PC-3 (cell line): ENCODE data around the gene DNAJB9. TPM values are rescaled to one million over a fixed set of nuclear protein-coding genes. Genes with fewer than 3 reads are reported as not detected.

Experiments
- ATAC-seq: fragments of 200-7000 bp; cut with Tn5 transposase; 2 replicates; pipeline ENCODE4 v1.9.1; 2020; ENCODE audit warnings: mild to moderate bottlenecking, moderate library complexity
- BruUV-seq: library from RNA; stranded (reverse); fragments of 400-500 nt; replicated peaks from 2 replicates; lab custom pipeline; 2021; lab: Mats Ljungman, UMichigan
- CTCF ChIA-PET: fragments of 300-600 bp; sonication (Branson Sonifier 250); formaldehyde crosslinking; loops from one replicate; lab custom pipeline; 2022; ENCODE audit warnings: antibody characterized with exemption; lab: Charles Lee
- POLR2A ChIA-PET: fragments of 300-600 bp; sonication (Branson Sonifier 250); formaldehyde crosslinking; loops from one replicate; lab custom pipeline; 2022; ENCODE audit warnings: antibody characterized with exemption; ENCODE audit not compliant: unreplicated experiment; lab: Charles Lee
- DNase-seq: peaks from one replicate; pipeline ENCODE4 v3.0.0-alpha.2; 2015
- H2AFZ ChIP-seq: fragments of 300-600 bp; sonication (generic); 2 replicates; pipeline ENCODE4 v1.6.0; 2016; ENCODE audit warnings: antibody characterized with exemption, low read length
- H3F3A ChIP-seq: fragments of 300-600 bp; sonication (generic); one replicate; pipeline ENCODE4 v1.6.0; 2017; ENCODE audit warnings: antibody characterized with exemption, low read length, control low read depth, mild to moderate bottlenecking; ENCODE audit not compliant: unreplicated experiment
- H3K27ac ChIP-seq: fragments of 300-600 bp; sonication (generic); 2 replicates; pipeline ENCODE4 v1.5.1; 2016; ENCODE audit warnings: mild to moderate bottlenecking, low read length
- H3K27me3 ChIP-seq: fragments of 300-600 bp; sonication (generic); 2 replicates; pipeline ENCODE4 v1.6.1; 2016; ENCODE audit warnings: low read length, mixed read lengths
- H3K36me3 ChIP-seq: fragments of 300-600 bp; sonication (generic); 2 replicates; pipeline ENCODE4 v1.6.1; 2016; ENCODE audit warnings: low read depth, mixed run types, low read length, mixed read lengths
- H3K4me1 ChIP-seq: fragments of 300-600 bp; sonication (generic); 2 replicates; pipeline ENCODE4 v1.5.1; 2016; ENCODE audit warnings: low read length; ENCODE audit not compliant: insufficient read depth
- H3K4me2 ChIP-seq: fragments of 300-600 bp; sonication (generic); 2 replicates; pipeline ENCODE4 v1.6.0; 2016; ENCODE audit warnings: low read length
- H3K4me3 ChIP-seq: fragments of 300-600 bp; sonication (generic); 2 replicates; pipeline ENCODE4 v1.5.1; 2016; ENCODE audit warnings: mild to moderate bottlenecking, low read length, mixed read lengths
- H3K79me2 ChIP-seq: fragments of 300-600 bp; sonication (generic); 2 replicates; pipeline ENCODE4 v1.6.1; 2017; ENCODE audit warnings: low read length, mixed read lengths
- H3K9ac ChIP-seq: fragments of 300-600 bp; sonication (generic); 2 replicates; pipeline ENCODE4 v1.6.0; 2016; ENCODE audit warnings: mild to moderate bottlenecking, low read length
- H3K9me2 ChIP-seq: fragments of 300-600 bp; sonication (generic); replicated peaks from 2 replicates; pipeline ENCODE4 v1.6.1; 2016; ENCODE audit warnings: mixed run types, low read length, mixed read lengths
- H3K9me3 ChIP-seq: fragments of 300-600 bp; sonication (generic); 2 replicates; pipeline ENCODE4 v1.6.1; 2016; ENCODE audit warnings: low read length, mixed read lengths
- H4K20me1 ChIP-seq: fragments of 300-600 bp; sonication (generic); 2 replicates; pipeline ENCODE4 v1.6.1; 2016; ENCODE audit warnings: low read length, mixed read lengths
- EZH2 ChIP-seq: fragments of 300-600 bp; sonication (generic); IDR thresholded peaks from one replicate; pipeline ENCODE4 v1.6.1; 2017; ENCODE audit warnings: antibody characterized with exemption, mild to moderate bottlenecking, low read length; ENCODE audit not compliant: unreplicated experiment
- EZH2phosphoT487 ChIP-seq: fragments of 300-600 bp; sonication (generic); IDR thresholded peaks from 2 replicates; pipeline ENCODE4 v1.6.1; 2018; ENCODE audit warnings: mild to moderate bottlenecking, antibody characterized with exemption, low read length, borderline replicate concordance
- intact Hi-C: fragments of 100-400 bp; cut with micrococcal nuclease; formaldehyde crosslinking; loops from 2 replicates; pipeline ENCODE4 v1.9.0; 2023
- total RNA-seq: library from RNA; depleted of rRNA; stranded (reverse); fragments of >200 nt; gene quantifications from 2 replicates; pipeline ENCODE4 v1.2.3, GENCODE V29; 2014
- TF ChIP-seq, protein P1 (sequence below): fragments of 300-600 bp; sonication (generic); conservative IDR thresholded peaks from 2 replicates; pipeline ENCODE4 v1.5.1; 2017; ENCODE audit warnings: antibody characterized with exemption, low read depth, mild to moderate bottlenecking, low read length

The DNAJB9 gene
- total RNA-seq, 1 experiment from 2014 or later: 24.0 TPM

DNA sequence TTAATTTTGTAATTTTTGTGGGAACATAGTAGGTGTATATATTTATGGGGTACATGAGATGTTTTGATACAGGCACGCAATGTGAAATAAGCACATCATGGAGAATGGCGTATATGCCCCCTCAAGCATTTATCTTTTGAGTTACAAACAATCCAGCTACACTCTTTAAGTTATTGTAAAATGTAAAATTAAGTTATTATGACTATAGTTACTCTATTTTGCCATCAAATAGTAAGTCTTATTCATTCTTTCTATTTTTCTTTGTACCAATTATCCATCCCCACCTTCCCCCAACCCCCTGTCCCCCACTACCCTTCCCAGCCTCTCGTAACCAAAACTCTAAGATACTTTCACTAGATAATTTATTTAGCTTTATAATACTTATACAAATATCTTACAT is 36.0 kb upstream of the DNAJB9 start:
- no peaks in the 10 kb centered on the region for H3K9me3 ChIP-seq
- H3K4me2 ChIP-seq: no peak overlapping the region
- DNase-seq (no peak), ATAC-seq (no peak)
- no peak overlapping the region for H3K9ac ChIP-seq
- BruUV-seq: no TSS peak
- H3K79me2 ChIP-seq: no peaks in the 10 kb centered on the region
- CTCF ChIA-PET: no interaction called here
- no peak overlapping the region for H2AFZ ChIP-seq
- peaks cover 10% of the 10 kb centered on the region for H3K4me1 ChIP-seq
- H3F3A ChIP-seq: no peaks in the 10 kb centered on the region
- POLR2A ChIA-PET: interaction anchor here (0.6 kb wide), 1 partner anchor 1331 kb away, joined by 4 read pairs; no protein-coding TSS in a partner anchor
- intact Hi-C loops: no loop called here
- no peaks in the 10 kb centered on the region for H3K9me2 ChIP-seq
- no peak for TF ChIP-seq EZH2
- no peaks in the 10 kb centered on the region for H3K27me3 ChIP-seq
- H3K27ac ChIP-seq: no peak overlapping the region
- no peaks in the 10 kb centered on the region for H4K20me1 ChIP-seq
- no peaks in the 10 kb centered on the region for H3K36me3 ChIP-seq
- no peak overlapping the region for H3K4me3 ChIP-seq

DNA sequence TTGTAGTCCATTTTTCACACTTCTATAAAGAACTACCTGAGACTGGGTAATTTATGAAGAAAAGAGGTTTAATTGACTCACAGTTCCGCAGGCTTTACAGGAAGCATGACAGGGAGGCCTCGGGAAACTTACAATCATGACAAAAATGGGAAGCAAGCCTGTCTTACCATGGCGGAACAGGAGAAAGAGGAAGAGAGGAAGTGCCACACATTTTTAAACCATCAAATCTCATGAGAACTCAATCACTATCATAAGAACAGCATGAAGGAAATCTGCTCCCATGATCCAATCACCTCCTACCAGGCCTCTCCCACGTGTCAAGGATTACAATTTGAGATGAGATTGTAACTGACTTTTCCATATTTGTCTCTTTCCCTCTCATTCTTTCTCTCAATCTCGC is 34.4 kb upstream of the DNAJB9 start:
- CTCF ChIA-PET: no interaction called here
- H3F3A ChIP-seq: no peaks in the 10 kb centered on the region
- TF ChIP-seq EZH2 (no peak), EZH2phosphoT487 (no peak)
- TF ChIP-seq, protein P1, sequence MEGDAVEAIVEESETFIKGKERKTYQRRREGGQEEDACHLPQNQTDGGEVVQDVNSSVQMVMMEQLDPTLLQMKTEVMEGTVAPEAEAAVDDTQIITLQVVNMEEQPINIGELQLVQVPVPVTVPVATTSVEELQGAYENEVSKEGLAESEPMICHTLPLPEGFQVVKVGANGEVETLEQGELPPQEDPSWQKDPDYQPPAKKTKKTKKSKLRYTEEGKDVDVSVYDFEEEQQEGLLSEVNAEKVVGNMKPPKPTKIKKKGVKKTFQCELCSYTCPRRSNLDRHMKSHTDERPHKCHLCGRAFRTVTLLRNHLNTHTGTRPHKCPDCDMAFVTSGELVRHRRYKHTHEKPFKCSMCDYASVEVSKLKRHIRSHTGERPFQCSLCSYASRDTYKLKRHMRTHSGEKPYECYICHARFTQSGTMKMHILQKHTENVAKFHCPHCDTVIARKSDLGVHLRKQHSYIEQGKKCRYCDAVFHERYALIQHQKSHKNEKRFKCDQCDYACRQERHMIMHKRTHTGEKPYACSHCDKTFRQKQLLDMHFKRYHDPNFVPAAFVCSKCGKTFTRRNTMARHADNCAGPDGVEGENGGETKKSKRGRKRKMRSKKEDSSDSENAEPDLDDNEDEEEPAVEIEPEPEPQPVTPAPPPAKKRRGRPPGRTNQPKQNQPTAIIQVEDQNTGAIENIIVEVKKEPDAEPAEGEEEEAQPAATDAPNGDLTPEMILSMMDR: no peak
- H3K36me3 ChIP-seq: no peaks in the 10 kb centered on the region
- BruUV-seq: no TSS peak
- H4K20me1 ChIP-seq: no peaks in the 10 kb centered on the region
- H3K9me3 ChIP-seq: no peaks in the 10 kb centered on the region
- ATAC-seq: no peak
- no peak for DNase-seq
- no peaks in the 10 kb centered on the region for H3K79me2 ChIP-seq
- no peak overlapping the region for H3K4me3 ChIP-seq
- no peak overlapping the region for H3K27ac ChIP-seq
- H3K4me1 ChIP-seq: no peaks in the 10 kb centered on the region
- H3K9me2 ChIP-seq: no peaks in the 10 kb centered on the region
- no peak overlapping the region for H2AFZ ChIP-seq
- H3K27me3 ChIP-seq: no peaks in the 10 kb centered on the region
- POLR2A ChIA-PET: no interaction called here
- H3K9ac ChIP-seq: no peak overlapping the region
- no peak overlapping the region for H3K4me2 ChIP-seq
- intact Hi-C loops: no loop called here

DNA sequence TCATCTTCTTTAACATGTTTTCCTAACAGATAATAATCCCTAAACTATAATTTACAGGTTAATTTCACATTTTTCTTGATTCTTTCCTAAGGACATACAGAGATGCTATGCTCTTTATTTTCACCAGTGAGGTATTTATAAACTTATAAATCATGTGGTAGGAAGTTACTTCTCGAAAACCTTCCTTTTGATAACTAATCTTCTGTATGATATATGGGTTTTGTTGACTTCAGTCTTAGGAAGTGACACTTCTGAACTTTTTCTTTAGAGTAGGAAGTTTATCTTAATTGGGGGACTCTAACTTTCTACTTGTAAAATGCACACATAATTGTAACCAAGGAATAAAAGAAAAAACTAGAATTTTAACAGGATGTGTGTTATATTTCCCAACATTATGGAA is 33.9 kb upstream of the DNAJB9 start:
- Histone ChIP-seq H2AFZ (no peak overlapping the region), H3K4me1 (no peaks in the 10 kb centered on the region), H3F3A (no peaks in the 10 kb centered on the region), H3K27me3 (no peaks in the 10 kb centered on the region), H3K9ac (no peak overlapping the region), H3K27ac (no peak overlapping the region), H3K4me3 (no peak overlapping the region), H3K9me2 (no peaks in the 10 kb centered on the region), H3K4me2 (no peak overlapping the region), H4K20me1 (no peaks in the 10 kb centered on the region), H3K36me3 (no peaks in the 10 kb centered on the region), H3K9me3 (no peaks in the 10 kb centered on the region), H3K79me2 (no peaks in the 10 kb centered on the region)
- intact Hi-C loops: no loop called here
- ATAC-seq (no peak), DNase-seq (no peak)
- BruUV-seq: no TSS peak
- TF ChIP-seq EZH2phosphoT487 (no peak), EZH2 (no peak)
- TF ChIP-seq, protein P1: no peak
- CTCF ChIA-PET: no interaction called here
- POLR2A ChIA-PET: no interaction called here
